HEK293 (cell line): ENCODE data around the gene SYNGAP1.

ENCODE experiments used
- ATF2 ChIP-seq: fragments of 450-650 bp; formaldehyde crosslinking; IDR thresholded peaks from 2 replicates; pipeline ENCODE4 v1.5.1; 2016; ENCODE audit warnings: missing biosample characterization, missing genetic modification characterization, low read depth
- BCL11B ChIP-seq: fragments of 450-650 bp; formaldehyde crosslinking; IDR thresholded peaks from 2 replicates; pipeline ENCODE4 v1.5.1; 2016; ENCODE audit warnings: low read depth, missing biosample characterization, missing genetic modification characterization
- GLIS1 ChIP-seq: fragments of 450-650 bp; formaldehyde crosslinking; IDR thresholded peaks from 2 replicates; pipeline ENCODE4 v1.5.1; 2016; ENCODE audit warnings: missing biosample characterization, missing genetic modification characterization
- KLF10 ChIP-seq: fragments of 450-650 bp; IDR thresholded peaks from 2 replicates; pipeline ENCODE4 v1.5.1; 2018; ENCODE audit warnings: missing biosample characterization, mild to moderate bottlenecking, missing genetic modification characterization
- KLF7 ChIP-seq: fragments of 450-650 bp; formaldehyde crosslinking; IDR thresholded peaks from 2 replicates; pipeline ENCODE4 v1.5.1; 2016; ENCODE audit warnings: missing biosample characterization, missing genetic modification characterization, borderline replicate concordance
- PBX3 ChIP-seq: sonication (generic); formaldehyde crosslinking; IDR thresholded peaks from 2 replicates; pipeline ENCODE4 v1.8.1; 2022; ENCODE audit warnings: mild to moderate bottlenecking, moderate library complexity, missing genetic modification reagents
- REST ChIP-seq: fragments of 450-650 bp; formaldehyde crosslinking; IDR thresholded peaks from 2 replicates; pipeline ENCODE4 v1.5.1; 2016; ENCODE audit warnings: missing biosample characterization, missing genetic modification characterization
- SCRT1 ChIP-seq: fragments of 450-650 bp; formaldehyde crosslinking; IDR thresholded peaks from 2 replicates; pipeline ENCODE4 v1.5.1; 2016; ENCODE audit warnings: missing biosample characterization, missing genetic modification characterization, borderline replicate concordance
- SCRT2 ChIP-seq: fragments of 450-650 bp; formaldehyde crosslinking; IDR thresholded peaks from 2 replicates; pipeline ENCODE4 v1.5.1; 2016; ENCODE audit warnings: missing biosample characterization, missing genetic modification characterization
- ZBTB48 ChIP-seq: fragments of 450-650 bp; formaldehyde crosslinking; IDR thresholded peaks from 2 replicates; pipeline ENCODE4 v1.5.1; 2016; ENCODE audit warnings: missing biosample characterization, missing genetic modification characterization
- ZFP37 ChIP-seq: fragments of 450-650 bp; formaldehyde crosslinking; IDR thresholded peaks from 2 replicates; pipeline ENCODE4 v1.5.1; 2016; ENCODE audit warnings: missing biosample characterization, missing genetic modification characterization
- ZFP41 ChIP-seq: fragments of 450-650 bp; formaldehyde crosslinking; IDR thresholded peaks from 2 replicates; pipeline ENCODE4 v1.5.1; 2016; ENCODE audit warnings: missing biosample characterization, missing genetic modification characterization, borderline replicate concordance
- ZNF10 ChIP-seq: fragments of 450-650 bp; formaldehyde crosslinking; IDR thresholded peaks from 2 replicates; pipeline ENCODE4 v1.5.1; 2017; ENCODE audit warnings: missing biosample characterization, missing genetic modification characterization
- ZNF112 ChIP-seq: fragments of 450-650 bp; formaldehyde crosslinking; IDR thresholded peaks from 2 replicates; pipeline ENCODE4 v1.5.0; 2017; ENCODE audit warnings: missing biosample characterization, missing genetic modification characterization
- ZNF133 ChIP-seq: fragments of 450-650 bp; formaldehyde crosslinking; IDR thresholded peaks from 2 replicates; pipeline ENCODE4 v1.5.1; 2016; ENCODE audit warnings: missing biosample characterization, missing genetic modification characterization
- ZNF174 ChIP-seq: fragments of 450-650 bp; formaldehyde crosslinking; IDR thresholded peaks from 2 replicates; pipeline ENCODE4 v1.5.0; 2017; ENCODE audit warnings: missing biosample characterization, mild to moderate bottlenecking, missing genetic modification characterization
- ZNF211 ChIP-seq: fragments of 450-650 bp; formaldehyde crosslinking; IDR thresholded peaks from 2 replicates; pipeline ENCODE4 v1.5.1; 2016; ENCODE audit warnings: low read depth, missing biosample characterization, missing genetic modification characterization
- ZNF311 ChIP-seq: fragments of 450-650 bp; formaldehyde crosslinking; IDR thresholded peaks from 2 replicates; pipeline ENCODE4 v1.5.1; 2017; ENCODE audit warnings: missing biosample characterization, missing genetic modification characterization, borderline replicate concordance
- ZNF362 ChIP-seq: fragments of 450-650 bp; formaldehyde crosslinking; IDR thresholded peaks from 2 replicates; pipeline ENCODE4 v1.5.1; 2016; ENCODE audit warnings: missing biosample characterization, missing genetic modification characterization
- ZNF366 ChIP-seq: fragments of 450-650 bp; formaldehyde crosslinking; conservative IDR thresholded peaks from 2 replicates; pipeline ENCODE4 v1.5.1; 2016; ENCODE audit warnings: missing biosample characterization, missing genetic modification characterization
- ZNF404 ChIP-seq: fragments of 450-650 bp; formaldehyde crosslinking; IDR thresholded peaks from 2 replicates; pipeline ENCODE4 v1.5.1; 2017; ENCODE audit warnings: missing biosample characterization, missing genetic modification characterization
- ZNF426 ChIP-seq: fragments of 450-650 bp; formaldehyde crosslinking; IDR thresholded peaks from 2 replicates; pipeline ENCODE4 v1.5.1; 2017; ENCODE audit warnings: missing biosample characterization, missing genetic modification characterization, mild to moderate bottlenecking, inconsistent platforms, moderate library complexity
- ZNF664 ChIP-seq: fragments of 450-650 bp; formaldehyde crosslinking; IDR thresholded peaks from 2 replicates; pipeline ENCODE4 v1.5.1; 2016; ENCODE audit warnings: missing biosample characterization, missing genetic modification characterization
- ZNF747 ChIP-seq: fragments of 450-650 bp; formaldehyde crosslinking; IDR thresholded peaks from 2 replicates; pipeline ENCODE4 v1.5.1; 2016; ENCODE audit warnings: missing biosample characterization, missing genetic modification characterization
- TF ChIP-seq, protein P1 (sequence below): fragments of 450-650 bp; formaldehyde crosslinking; IDR thresholded peaks from 2 replicates; pipeline ENCODE4 v1.5.1; 2016; ENCODE audit warnings: missing biosample characterization, missing genetic modification characterization, borderline replicate concordance
- TF ChIP-seq, protein P2 (sequence below): fragments of 450-650 bp; formaldehyde crosslinking; optimal IDR thresholded peaks from 2 replicates; pipeline ENCODE3; 2016; ENCODE audit warnings: missing biosample characterization, mild to moderate bottlenecking, missing genetic modification characterization
- TF ChIP-seq, protein P3 (sequence below): fragments of 450-650 bp; formaldehyde crosslinking; IDR thresholded peaks from 2 replicates; pipeline ENCODE4 v1.5.1; 2016; ENCODE audit warnings: missing biosample characterization, missing genetic modification characterization, low read depth

The SYNGAP1 gene

DNA sequence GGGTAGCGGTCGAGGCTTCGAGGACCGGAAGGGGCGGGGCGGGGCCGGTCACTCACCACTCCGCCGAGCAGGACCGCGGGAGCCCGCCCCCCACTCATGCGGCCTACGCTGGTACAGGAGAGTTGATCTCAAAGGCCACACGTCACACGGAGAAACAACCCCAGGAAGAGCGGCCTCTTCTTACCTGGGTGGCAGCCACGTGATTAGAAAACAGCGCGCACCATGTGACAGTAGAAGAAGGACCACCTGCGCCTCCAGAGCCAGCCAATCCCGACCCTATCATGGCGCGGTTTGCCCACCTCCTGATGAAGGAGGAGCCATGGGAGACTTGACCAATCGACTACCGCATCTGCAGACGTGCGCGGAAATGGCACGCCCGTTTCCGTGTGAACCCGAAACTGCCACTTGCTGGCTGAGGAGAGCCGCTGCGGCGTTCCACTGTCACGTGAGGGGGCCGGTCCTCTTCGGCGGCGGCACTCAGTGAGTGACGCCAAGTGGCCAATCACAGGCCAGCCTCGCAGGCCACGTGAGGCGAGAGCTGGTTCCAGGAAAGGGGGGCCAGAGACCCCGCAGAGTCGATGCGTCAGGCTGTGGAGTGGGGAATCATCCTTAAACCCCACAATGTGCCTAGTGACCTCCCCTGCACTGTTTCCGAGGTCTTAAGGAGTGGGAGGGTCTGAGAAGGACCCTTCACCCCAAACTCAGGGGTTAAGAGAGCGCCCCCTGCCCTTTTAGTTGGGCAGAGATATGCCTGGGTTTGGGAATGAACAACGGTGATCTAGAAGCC is 1.8 kb upstream of the SYNGAP1 start, which contains the start of gene CUTA (continued):
- TF ChIP-seq SCRT2 (tag by site-specific recombination) (peak; percentile 92), BCL11B (tag by site-specific recombination) (no peak), KLF10 (tag by site-specific recombination) (peak; percentile 93), ZNF366 (tag by site-specific recombination) (no peak), ZNF362 (tag by site-specific recombination) (no peak), ZNF211 (tag by site-specific recombination) (no peak), ZFP37 (tag by site-specific recombination) (no peak), ZBTB48 (tag by site-specific recombination) (peak; percentile 35; the same call in 1 of the 2 replicates), ZNF133 (no peak), GLIS1 (tag by site-specific recombination) (peak; percentile 72), ZNF112 (tag by site-specific recombination) (no peak), SCRT1 (no peak), KLF7 (no peak; the same call in 1 of the 2 replicates), PBX3 (peak; percentile 77; the same call in 1 of the 2 replicates), ZNF426 (tag by site-specific recombination) (no peak), ZNF311 (tag by site-specific recombination) (no peak), ZNF747 (tag by site-specific recombination) (no peak), ZFP41 (tag by site-specific recombination) (no peak), REST (no peak), ZNF174 (tag by site-specific recombination) (no peak), ZNF664 (tag by site-specific recombination) (no peak), ATF2 (tag by site-specific recombination) (no peak), ZNF404 (tag by site-specific recombination) (no peak), ZNF10 (tag by site-specific recombination) (no peak; the same call in 1 of the 2 replicates)
- TF ChIP-seq, protein P1, sequence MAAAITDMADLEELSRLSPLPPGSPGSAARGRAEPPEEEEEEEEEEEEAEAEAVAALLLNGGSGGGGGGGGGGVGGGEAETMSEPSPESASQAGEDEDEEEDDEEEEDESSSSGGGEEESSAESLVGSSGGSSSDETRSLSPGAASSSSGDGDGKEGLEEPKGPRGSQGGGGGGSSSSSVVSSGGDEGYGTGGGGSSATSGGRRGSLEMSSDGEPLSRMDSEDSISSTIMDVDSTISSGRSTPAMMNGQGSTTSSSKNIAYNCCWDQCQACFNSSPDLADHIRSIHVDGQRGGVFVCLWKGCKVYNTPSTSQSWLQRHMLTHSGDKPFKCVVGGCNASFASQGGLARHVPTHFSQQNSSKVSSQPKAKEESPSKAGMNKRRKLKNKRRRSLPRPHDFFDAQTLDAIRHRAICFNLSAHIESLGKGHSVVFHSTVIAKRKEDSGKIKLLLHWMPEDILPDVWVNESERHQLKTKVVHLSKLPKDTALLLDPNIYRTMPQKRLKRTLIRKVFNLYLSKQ (tag by site-specific recombination) = no peak
- TF ChIP-seq, protein P2, sequence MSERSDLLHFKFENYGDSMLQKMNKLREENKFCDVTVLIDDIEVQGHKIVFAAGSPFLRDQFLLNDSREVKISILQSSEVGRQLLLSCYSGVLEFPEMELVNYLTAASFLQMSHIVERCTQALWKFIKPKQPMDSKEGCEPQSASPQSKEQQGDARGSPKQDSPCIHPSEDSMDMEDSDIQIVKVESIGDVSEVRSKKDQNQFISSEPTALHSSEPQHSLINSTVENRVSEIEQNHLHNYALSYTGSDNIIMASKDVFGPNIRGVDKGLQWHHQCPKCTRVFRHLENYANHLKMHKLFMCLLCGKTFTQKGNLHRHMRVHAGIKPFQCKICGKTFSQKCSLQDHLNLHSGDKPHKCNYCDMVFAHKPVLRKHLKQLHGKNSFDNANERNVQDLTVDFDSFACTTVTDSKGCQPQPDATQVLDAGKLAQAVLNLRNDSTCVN (tag by site-specific recombination) = peak; percentile 69
- TF ChIP-seq, protein P3, sequence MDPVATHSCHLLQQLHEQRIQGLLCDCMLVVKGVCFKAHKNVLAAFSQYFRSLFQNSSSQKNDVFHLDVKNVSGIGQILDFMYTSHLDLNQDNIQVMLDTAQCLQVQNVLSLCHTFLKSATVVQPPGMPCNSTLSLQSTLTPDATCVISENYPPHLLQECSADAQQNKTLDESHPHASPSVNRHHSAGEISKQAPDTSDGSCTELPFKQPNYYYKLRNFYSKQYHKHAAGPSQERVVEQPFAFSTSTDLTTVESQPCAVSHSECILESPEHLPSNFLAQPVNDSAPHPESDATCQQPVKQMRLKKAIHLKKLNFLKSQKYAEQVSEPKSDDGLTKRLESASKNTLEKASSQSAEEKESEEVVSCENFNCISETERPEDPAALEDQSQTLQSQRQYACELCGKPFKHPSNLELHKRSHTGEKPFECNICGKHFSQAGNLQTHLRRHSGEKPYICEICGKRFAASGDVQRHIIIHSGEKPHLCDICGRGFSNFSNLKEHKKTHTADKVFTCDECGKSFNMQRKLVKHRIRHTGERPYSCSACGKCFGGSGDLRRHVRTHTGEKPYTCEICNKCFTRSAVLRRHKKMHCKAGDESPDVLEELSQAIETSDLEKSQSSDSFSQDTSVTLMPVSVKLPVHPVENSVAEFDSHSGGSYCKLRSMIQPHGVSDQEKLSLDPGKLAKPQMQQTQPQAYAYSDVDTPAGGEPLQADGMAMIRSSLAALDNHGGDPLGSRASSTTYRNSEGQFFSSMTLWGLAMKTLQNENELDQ (tag by site-specific recombination) = no peak
